ENCODE data around the gene VPS41. TPM values are rescaled to one million over a fixed set of nuclear protein-coding genes. Genes with fewer than 3 reads are reported as not detected.

VPS41 gene
- polyA plus RNA-seq, 1 of the 3 experiments (the other 2 are of a cell fraction): 20.4 TPM

DNA sequence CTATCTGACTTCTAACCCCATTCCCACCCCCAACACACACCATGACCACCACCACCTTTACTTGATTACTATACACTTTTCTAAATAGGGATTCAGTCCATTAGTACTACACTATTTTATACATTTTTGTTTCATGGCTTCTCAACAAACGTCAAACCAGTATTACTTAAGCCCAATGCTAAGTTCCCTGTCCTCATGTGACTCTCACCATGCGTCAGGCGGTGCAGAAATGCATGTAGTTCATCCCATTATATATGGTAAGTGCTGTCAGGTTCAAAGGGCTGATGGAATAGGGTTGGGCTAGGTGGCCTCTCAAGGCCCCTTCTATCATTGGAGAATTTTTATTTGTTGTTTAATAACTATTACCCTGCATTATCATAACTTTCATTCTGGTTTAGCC, 19.5 kb upstream of the VPS41 start:
- Histone ChIP-seq H3K9me2 (no peaks in the 10 kb centered on the region), H3K9me3 (no peaks in the 10 kb centered on the region), H3F3A (replicated peaks; ENCODE audit: insufficient read depth) (peaks cover 5% of the 10 kb centered on the region), H3K36me3 (replicated peaks in 1 of 2; ENCODE audit: control insufficient read depth in 1 of 2, insufficient read depth in 2 of 2, low read length in 1 of 2) (no peaks in the 10 kb centered on the region), H2AFZ (ENCODE audit: low read depth) (no peak overlapping the region), H3K27ac (ENCODE audit: low read depth in 2 of 2, low read length in 1 of 2) (no peak overlapping the region), H3K9ac (no peak overlapping the region), H3K4me3 (ENCODE audit: low read depth in 2 of 2, low read length in 1 of 2) (no peak overlapping the region), H4K20me1 (ENCODE audit: insufficient read depth) (no peaks in the 10 kb centered on the region), H3K4me1 (ENCODE audit: control insufficient read depth in 1 of 2, insufficient read depth in 2 of 2, low read depth in 1 of 2, low read length in 1 of 2) (peaks cover 0 to 13% of the 10 kb centered on the region in 2 experiments; a peak in 1 of 4 replicates), H3K27me3 (ENCODE audit: insufficient read depth) (no peaks in the 10 kb centered on the region), H3K79me2 (ENCODE audit: insufficient read depth) (no peaks in the 10 kb centered on the region), H3K4me2 (no peak overlapping the region)
- WGBS (ENCODE audit: low lambda C conversion rate): 78% methylated on average over 3 of the region's 3 CpGs
- CTCF ChIA-PET: no interaction called here
- TF ChIP-seq NFIC (IDR thresholded peaks at IDR 0.05; ENCODE audit: borderline replicate concordance) (no peak), NRF1 (IDR thresholded peaks at IDR 0.05; ENCODE audit: low read depth, low read length) (no peak), GATA2 (CRISPR knock-in tag; IDR thresholded peaks at IDR 0.05) (no peak), EP300 (IDR thresholded peaks at IDR 0.05; ENCODE audit: borderline replicate concordance in 1 of 2, low read depth in 1 of 2, low read length in 1 of 2) (no peak), RFX5 (IDR thresholded peaks at IDR 0.05; ENCODE audit: low read length) (no peak)
- TF ChIP-seq, protein P1, sequence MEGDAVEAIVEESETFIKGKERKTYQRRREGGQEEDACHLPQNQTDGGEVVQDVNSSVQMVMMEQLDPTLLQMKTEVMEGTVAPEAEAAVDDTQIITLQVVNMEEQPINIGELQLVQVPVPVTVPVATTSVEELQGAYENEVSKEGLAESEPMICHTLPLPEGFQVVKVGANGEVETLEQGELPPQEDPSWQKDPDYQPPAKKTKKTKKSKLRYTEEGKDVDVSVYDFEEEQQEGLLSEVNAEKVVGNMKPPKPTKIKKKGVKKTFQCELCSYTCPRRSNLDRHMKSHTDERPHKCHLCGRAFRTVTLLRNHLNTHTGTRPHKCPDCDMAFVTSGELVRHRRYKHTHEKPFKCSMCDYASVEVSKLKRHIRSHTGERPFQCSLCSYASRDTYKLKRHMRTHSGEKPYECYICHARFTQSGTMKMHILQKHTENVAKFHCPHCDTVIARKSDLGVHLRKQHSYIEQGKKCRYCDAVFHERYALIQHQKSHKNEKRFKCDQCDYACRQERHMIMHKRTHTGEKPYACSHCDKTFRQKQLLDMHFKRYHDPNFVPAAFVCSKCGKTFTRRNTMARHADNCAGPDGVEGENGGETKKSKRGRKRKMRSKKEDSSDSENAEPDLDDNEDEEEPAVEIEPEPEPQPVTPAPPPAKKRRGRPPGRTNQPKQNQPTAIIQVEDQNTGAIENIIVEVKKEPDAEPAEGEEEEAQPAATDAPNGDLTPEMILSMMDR (IDR thresholded peaks at IDR 0.05): no peak
- TF ChIP-seq, protein P2, sequence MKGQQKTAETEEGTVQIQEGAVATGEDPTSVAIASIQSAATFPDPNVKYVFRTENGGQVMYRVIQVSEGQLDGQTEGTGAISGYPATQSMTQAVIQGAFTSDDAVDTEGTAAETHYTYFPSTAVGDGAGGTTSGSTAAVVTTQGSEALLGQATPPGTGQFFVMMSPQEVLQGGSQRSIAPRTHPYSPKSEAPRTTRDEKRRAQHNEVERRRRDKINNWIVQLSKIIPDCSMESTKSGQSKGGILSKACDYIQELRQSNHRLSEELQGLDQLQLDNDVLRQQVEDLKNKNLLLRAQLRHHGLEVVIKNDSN (IDR thresholded peaks at IDR 0.05; ENCODE audit: borderline replicate concordance, low read depth): no peak
- TF ChIP-seq, protein P3, sequence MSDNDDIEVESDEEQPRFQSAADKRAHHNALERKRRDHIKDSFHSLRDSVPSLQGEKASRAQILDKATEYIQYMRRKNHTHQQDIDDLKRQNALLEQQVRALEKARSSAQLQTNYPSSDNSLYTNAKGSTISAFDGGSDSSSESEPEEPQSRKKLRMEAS (IDR thresholded peaks at IDR 0.05; ENCODE audit: low read depth): no peak
- POLR2A ChIA-PET: no interaction called here
- DNase-seq: no peak

DNA sequence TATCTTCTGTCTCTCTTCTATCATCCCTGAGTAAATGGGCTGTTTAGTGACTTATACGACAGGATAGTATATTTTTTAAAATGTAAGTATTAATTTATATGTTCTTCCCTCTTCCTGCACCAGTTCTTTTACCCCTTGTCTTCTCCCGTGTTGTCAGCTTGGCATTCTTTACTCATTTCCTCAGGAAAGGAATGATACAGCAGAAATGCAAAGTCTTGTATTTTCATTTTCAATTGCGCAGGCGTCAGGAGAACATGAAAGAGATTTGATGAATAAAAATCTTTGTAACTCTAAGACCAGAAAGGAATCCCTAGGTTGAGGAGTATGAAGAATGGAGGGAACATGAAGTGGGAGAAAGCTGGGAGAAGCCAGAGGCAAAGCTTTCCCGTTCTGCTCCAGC, 18.8 kb upstream of the VPS41 start:
- Histone ChIP-seq H3K9ac (no peak overlapping the region), H3K27me3 (ENCODE audit: insufficient read depth) (no peaks in the 10 kb centered on the region), H3K4me2 (no peak overlapping the region), H3K36me3 (replicated peaks in 1 of 2; ENCODE audit: control insufficient read depth in 1 of 2, insufficient read depth in 2 of 2, low read length in 1 of 2) (no peaks in the 10 kb centered on the region), H2AFZ (ENCODE audit: low read depth) (no peak overlapping the region), H3K9me2 (no peaks in the 10 kb centered on the region), H3K79me2 (ENCODE audit: insufficient read depth) (no peaks in the 10 kb centered on the region), H3K9me3 (no peaks in the 10 kb centered on the region), H3K4me3 (ENCODE audit: low read depth in 2 of 2, low read length in 1 of 2) (no peak overlapping the region), H3K27ac (ENCODE audit: low read depth in 2 of 2, low read length in 1 of 2) (no peak overlapping the region), H3F3A (replicated peaks; ENCODE audit: insufficient read depth) (peaks cover 5% of the 10 kb centered on the region), H3K4me1 (ENCODE audit: control insufficient read depth in 1 of 2, insufficient read depth in 2 of 2, low read depth in 1 of 2, low read length in 1 of 2) (peaks cover 0 to 13% of the 10 kb centered on the region in 2 experiments; a peak in 1 of 4 replicates), H4K20me1 (ENCODE audit: insufficient read depth) (no peaks in the 10 kb centered on the region)
- DNase-seq: no peak
- ChIA-PET CTCF (no interaction called here), POLR2A (no interaction called here)
- WGBS (ENCODE audit: low lambda C conversion rate): 64% methylated on average over 5 of the region's 5 CpGs
- TF ChIP-seq RCOR1 (IDR thresholded peaks at IDR 0.05; ENCODE audit: low read length) (no peak), TAF1 (IDR thresholded peaks at IDR 0.05; ENCODE audit: borderline replicate concordance, low read depth, low read length) (no peak), POLR2AphosphoS5 (IDR thresholded peaks at IDR 0.05; ENCODE audit: low read depth, low read length) (no peak), EZH2phosphoT487 (IDR thresholded peaks at IDR 0.05; ENCODE audit: borderline replicate concordance, low read depth) (no peak), SIN3A (IDR thresholded peaks at IDR 0.05; ENCODE audit: borderline replicate concordance, low read depth, low read length) (no peak)
